Activated CD4-positive, CD25-positive, alpha-beta regulatory T cell treated with anti-CD3 and anti-CD28 coated beads, Interleukin-2, amount 50 U/mL, for 24 hours (primary cell): Measurements from ENCODE around the gene FECH.
"Not testable (repeated sequence)": the region's sequence is repeated elsewhere in the genome, so short reads cannot be mapped to it uniquely, and the experiment has no call there.

Source experiments
- ATAC-seq, 2 donors: fragments of 150-1000 bp; cut with Tn5 transposase; one replicate each; pipeline ENCODE4 v1.10.0; 2021; ENCODE audit warnings: mild to moderate bottlenecking in 1 of 2, moderate library complexity in 1 of 2

Gene FECH, protein sequence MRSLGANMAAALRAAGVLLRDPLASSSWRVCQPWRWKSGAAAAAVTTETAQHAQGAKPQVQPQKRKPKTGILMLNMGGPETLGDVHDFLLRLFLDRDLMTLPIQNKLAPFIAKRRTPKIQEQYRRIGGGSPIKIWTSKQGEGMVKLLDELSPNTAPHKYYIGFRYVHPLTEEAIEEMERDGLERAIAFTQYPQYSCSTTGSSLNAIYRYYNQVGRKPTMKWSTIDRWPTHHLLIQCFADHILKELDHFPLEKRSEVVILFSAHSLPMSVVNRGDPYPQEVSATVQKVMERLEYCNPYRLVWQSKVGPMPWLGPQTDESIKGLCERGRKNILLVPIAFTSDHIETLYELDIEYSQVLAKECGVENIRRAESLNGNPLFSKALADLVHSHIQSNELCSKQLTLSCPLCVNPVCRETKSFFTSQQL

DNA sequence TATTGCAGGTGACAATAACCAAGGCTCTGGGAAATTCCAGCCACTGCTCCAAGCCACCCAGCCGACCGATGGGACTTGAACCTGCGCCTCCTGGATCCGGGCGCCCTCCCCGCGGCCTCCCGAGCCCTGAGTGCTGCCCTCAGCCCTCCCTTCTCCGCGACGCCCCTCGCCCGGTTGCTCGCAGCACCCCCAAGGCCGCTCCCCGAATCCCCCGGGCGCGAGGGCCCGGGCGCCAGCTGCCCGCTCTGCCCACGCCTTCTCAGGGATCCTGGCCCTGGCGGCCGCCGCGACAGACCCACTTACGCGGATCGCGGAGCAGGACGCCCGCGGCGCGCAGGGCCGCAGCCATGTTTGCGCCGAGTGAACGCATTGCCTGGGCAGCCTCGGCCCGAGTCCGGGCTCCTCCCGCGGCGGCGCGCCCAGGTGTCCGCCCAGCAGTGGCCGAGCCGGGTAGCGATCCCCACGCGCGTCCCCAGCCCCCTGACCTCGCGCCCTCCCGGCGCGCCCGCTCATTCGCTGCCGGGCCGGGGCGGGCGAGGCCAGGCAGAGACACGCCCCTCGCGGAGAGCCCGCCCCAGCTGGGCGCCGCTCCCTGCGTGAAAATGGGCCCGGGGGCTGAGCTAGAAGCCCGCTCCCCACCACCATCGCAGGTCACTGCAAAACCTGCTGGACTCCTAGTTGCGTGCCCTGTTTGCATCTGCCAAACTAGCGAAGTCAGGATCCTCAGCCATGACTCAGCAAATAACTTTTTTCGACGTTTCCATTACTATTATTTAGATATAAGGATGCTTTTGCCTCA lies at the start of gene FECH:
FECH (minus strand) TSS at position 452 of the 799 bp plus-strand sequence; CDS start at position 370, 82 bp downstream.
- ATAC-seq = peak; percentile 94

DNA sequence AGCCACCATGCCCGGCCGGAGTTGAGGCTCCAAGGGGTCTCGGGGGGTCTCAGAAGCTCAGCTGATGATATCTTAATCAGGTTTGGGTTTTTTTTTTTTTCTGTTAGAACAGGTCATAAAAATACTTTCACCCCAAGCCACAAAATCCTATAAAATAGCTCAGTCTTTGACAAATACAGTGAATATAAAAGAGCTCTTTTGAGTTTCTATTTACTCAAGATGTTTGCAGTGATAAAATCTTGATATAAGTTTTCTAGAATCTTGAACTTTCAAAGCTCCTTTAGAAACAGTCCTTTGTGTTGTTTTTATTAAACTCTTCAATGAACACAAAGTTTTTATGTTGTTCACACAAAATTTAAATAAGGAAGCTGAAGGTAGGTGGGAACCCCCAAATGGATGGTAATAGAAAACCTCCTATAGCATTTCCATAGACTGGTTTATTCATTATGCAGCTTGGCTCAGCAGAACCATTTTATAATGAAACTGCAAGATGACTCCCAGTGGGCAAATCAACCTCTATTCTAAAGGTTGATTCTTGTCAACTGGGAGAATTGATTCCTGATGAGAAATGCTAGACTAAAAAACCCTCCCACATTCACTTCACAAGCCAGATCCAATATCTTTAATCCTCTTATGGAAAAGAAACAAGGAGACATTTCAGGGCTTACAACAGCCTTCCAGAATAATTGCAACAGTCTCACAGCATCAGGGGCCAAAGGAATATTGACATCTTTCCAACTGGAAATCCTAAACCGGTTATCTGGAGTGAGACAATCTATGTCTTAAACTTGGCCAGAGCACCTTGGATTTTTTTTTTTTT lies 48.7 kb upstream of the FECH start:
- no peak for ATAC-seq

DNA sequence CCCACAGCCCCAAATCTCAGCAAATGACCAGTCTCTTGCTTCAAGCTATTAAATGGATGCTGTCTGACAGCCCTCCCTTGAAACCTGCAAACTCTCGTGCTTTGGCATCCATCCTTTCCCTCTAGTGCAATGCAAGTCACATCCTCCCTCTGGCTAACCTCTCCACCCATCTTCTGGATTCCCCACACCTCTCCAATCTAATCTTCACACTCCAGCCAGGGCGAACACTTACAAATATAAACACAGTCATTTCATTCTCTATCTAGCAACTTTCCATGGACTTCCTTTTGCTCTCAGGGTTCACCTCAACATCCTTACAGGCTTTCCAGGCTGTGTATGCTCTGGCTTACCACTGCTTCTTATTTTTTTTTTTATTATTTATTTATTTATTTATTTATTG lies 45.2 kb upstream of the FECH start:
- ATAC-seq = no peak

DNA sequence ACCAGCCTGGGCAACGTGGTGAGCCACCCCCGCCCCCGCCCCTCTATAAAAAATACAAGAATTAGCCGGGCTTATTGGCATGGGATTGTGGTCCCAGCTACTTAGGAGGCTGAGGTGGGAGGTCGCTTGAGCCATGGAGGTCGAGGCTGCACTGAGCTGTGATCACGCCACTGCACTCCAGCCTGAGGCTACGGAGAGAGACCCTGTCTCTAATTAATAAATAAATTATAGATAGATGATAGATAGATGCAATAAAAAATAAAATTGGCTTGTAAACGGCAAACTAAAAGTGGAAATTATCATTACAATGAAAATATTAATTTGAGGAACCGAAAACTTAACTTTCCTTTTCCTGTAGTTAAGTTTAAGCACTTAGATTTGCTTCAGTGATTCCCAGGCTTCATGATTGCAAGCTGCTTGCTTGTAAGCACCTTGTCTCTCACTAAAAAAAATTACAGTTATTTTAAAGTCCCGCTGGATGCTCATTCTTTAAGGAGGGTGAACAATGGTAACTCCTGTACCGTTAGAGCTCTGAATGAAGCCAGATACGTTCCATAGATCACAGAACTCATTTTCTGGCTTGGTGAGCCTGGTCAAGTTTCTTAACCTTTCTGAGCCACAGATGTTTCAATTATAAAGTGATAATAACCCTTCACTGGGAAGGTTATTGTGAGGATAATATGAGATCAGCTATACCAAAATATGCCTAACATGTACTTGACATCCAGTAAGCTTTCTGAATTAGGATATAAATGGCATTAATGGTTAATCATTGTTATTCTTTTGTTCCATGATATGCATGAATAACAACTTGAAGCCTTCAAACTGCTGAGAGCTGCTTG lies 44.5 kb upstream of the FECH start:
- no peak for ATAC-seq

DNA sequence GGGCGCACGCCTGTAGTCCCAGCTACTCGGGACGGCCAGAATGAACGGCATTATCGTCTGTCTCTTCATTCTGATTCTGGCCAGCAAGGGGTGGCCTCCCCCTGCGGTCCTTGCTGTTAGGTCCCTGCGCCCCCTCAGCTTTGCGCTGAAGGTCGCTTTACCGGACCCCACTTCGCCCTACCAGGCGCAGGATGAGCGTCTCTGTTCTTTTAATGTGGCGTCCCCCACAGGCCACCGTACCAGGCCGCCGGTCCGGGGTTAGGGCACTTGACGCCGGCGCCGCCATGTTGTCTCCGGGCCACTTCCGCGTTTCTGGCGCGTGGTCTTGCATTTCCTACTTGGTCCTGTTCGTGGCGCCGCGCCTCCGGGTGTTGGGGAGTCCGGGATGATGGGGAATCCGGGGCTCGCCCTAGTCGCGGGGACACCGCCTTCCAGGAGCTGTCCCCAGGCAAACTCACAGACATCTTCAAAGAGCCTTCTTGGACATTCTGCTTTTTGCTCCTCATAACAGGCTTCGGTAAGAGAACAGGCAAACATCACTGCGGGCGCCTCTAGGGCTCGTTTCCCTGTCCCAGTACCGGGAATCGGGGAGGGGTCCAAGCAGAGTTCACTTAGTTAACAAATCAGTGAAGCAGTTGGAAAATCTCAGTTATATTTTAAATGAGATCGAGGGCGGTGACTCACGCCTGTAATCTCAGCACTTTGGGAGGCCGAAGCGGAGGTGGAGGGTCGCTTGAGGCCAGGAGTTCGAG lies 43.7 kb upstream of the FECH start:
- peak; percentile 96 for ATAC-seq

DNA sequence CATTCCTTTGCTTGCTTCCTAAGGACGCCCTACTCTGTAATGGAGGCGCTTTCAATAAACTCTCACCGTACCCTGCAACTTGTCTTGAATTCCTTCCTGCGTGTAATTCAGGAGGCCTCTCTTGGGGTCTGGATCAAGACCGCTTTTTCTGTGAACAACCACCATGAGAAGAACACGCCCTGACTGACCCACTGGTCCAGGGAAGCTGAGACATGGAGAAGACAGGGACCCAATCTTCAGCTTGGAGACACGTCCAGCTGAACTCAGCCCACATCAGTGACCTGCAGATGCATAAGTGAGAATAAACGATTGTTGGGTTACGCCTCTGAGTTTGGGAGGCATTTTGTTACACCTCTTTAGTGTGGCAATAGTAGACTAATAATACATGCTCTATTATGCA lies 42.9 kb upstream of the FECH start:
- ATAC-seq = no peak

DNA sequence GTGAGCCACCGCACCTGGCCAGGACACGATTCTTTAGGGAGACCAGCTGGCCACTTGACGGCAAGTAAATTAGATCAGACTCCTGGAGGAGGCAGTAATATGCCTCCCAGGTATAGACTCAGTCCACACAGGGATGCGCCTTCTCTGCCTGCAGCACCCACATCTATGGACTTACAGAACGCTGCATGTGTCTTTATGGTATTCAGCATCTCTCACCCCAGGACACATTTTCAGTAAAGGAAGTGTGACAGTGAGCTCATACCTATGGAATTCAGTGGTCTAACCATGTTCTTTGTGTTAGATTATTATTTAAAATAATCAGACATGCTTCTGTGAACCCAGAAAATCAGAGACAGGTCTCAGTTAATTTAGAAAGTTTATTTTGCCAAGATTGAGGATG lies 41.0 kb upstream of the FECH start:
- no peak for ATAC-seq

DNA sequence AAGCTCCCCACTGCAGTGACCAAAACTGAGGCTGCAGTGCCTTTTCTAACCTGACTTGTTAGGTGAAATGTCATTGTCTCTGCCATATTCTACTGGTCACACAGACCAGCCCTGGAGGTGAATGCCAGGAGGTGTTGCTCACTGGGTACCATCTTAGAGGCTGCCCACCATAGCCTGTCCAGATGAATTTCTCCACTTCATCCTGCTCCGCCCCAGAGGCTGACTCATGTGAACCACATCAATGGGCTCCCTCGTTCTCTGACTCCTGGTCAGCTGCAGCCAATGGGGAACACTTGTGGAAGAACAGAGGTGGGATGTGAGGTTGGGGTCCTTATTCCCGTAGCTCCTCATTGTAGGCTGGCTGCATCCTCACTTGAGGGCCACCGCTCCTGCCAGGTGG lies 38.5 kb upstream of the FECH start:
- no peak for ATAC-seq

DNA sequence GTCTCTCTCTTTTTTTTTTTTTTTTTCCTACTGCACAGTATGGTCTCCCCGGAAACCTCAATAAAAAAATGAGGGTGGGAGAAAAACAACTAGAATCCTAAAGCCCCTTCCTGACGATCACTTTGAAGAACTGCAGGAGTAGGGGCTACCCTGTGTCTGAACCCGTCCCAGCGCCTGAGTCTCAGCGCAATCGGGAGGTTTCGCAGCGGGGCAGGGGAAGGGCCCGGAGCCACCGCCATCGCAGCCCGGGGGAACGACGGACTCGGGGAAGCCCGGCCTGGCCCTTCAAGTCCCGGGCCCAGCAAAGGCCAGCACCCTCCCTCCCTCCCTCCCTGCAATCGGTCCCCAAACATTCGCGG lies 34.7 kb upstream of the FECH start:
- ATAC-seq = peak; percentile 5 to 7

DNA sequence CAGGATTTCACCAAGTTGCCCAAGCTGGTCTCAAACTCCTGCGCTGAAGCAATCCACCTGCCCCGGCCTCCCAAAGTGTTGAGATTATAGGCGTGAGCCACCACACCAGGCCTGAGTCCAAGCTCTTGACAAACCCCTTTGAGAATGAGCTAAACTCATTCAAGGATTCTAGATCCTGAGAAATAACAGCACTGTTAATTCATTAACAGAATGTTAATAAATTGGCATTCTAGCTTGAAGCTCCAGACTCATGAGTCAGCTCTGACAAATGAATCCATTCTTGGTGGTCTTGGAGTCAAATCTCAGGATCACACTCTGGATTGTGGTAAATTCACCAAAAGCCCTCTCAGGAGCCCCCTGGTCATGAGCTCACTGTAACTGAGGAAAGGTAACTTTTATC lies 33.4 kb upstream of the FECH start:
- no peak for ATAC-seq

DNA sequence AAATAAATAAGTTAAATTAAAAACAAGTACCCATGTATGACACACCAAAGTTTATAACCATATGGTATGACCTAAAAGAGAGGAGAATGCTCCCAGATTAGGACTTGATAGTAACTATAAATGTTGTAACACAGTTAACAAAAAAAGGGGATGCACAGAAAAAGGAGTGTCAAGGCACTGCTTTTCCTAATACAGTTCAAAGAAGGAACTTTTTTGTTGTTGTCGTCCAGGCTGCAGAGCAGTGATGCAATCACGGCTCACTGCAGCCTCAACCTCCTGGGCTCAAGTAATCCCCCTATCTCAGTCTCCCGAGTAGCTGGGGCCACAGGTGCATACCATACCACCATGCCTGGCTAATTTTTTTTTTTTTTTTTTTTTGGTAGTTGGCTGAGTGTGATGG lies 32.4 kb upstream of the FECH start:
- no peak for ATAC-seq

DNA sequence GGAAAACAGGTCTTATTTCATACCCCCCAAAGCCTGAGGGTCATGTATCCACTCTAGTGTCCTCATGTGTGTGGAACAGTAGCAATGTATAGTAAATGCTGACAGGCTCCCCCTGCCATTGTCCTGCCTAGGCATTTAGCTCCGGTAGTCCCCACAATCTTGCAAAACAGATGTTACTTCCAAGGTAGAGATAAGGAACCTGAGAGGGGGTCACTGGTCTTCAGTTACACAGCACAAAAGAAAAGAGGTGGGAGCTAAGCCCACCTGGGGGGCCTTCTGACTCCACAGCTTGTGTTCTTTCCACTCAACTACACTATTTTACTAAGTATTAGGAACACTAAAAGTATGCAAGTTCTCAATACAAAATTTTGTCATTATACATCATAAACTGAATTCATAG lies 17.4 kb upstream of the FECH start:
- no peak for ATAC-seq

DNA sequence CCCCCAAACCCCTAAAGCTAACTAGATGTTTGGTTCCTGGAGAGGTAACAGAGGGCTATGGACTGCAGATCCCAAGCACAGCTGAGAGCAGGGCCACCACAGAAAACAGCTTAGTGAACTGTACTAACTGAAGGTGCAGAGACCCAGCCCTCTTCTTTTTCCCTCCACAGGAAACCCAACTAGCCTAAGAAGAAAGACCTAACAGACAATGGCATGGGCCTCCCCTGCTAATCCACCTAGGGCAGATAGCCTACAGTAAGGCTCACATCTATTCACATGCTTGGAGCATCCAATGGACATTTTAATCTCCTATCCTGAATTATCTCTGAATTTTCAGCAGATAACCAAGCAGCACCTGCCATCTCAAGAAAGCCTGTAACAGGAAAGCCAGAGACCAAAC lies 8.8 kb upstream of the FECH start:
- no peak for ATAC-seq

DNA sequence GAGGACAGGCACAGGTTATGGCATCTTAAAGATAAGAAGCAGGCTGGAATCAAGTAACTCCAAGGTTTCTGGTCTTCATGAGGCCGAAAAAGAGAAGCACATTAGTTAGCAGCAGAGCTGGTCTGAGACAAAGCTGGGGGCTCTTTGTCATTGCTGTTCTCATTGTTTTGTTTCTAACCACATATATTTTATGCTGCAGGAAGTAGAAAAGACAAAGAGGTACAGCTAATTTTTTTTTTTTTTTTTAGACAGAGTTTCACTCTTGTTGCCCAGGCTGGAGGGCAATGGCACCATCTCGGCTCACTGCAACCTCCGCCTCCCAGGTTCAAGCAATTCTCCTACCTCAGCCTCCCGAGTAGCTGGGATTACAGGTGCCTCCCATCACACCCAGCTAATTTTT lies 6.2 kb upstream of the FECH start:
- ATAC-seq = not testable (repeated sequence)

DNA sequence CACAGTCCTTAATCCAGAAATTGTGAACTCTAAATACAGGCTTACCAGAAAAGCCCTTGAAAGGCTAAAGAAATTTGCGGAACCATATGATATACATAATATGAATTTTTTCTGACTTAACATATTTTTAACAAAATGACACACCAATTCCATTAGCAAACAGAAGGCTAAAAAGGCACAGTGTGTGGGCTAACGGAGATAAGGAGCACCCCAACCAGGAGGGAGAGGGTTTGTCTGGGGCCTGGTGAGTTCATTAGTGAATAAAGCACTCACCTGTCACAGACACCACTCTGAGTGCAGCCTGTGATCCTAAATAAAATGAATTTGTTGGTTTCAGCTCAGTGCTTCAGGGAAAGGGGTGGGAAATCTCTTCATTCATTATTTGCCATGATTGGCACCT lies 2.7 kb upstream of the FECH start:
- ATAC-seq = no peak

DNA sequence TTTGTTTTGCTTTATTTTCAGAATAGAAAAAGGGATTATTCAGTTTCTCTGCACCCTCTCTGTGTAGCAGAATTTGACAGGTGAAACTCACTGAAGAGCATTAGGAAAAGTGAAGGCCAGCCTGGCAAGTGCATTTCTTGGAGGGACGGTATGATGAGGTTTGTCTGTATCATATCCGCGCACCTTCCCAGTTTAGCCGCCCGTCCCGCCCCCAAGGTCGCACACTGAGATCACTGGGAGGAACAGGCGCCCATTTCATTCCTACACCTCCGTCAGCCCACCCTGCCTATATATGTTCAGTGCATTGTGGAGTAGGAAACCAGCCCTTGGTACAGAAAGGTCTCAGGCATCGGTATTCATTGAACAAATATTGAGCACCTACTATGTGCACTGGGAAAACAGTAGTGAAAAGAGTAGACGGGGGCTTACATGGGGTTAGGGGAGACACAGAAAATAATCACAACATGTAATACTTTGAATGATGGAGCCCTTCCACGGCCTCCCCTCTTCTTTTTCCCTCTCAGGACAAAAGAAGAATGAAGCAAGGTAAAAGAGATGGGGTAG lies 678 bp upstream of the FECH start:
- ATAC-seq = no peak

DNA sequence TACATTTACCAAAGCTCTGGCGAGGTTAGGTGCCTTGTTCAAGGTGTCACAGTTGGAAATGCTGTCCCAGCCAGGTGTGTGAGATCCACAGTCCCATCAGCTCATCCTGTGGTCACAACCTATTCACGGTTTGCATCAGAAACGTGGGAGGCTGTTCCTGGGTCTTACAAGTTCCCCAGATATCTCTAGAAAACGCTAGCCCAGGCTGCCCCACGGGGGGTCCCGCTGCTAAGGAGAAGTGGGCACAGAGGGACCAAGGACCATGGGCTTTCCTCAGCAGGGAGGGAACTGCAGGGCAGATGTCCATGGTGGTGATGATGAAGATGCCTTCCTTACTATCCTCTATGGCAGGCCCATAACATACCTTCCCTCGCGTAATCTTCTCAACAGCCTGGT lies 649 bp downstream of the FECH start:
- ATAC-seq = peak in 1 of 2 donors; percentile 1

DNA sequence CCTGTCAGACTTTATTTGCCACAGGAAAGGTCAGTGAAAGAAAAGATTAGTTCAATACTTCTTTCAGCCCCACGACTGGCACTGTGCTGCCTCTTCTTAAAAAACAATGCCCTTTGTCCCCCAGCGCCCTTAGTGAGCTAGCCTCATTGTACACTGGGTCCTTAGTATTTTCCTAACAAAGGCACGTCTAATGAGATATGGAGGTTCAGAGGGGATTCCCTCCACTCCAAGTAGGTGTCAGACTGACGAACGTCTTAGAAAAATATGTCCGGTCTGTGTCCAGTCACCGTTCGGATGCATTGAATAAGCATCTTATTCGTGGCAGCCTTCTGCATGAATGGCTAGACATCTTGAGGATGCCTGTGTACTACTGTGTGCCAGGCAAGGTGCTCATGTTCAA lies 1.1 kb downstream of the FECH start:
- ATAC-seq = no peak

DNA sequence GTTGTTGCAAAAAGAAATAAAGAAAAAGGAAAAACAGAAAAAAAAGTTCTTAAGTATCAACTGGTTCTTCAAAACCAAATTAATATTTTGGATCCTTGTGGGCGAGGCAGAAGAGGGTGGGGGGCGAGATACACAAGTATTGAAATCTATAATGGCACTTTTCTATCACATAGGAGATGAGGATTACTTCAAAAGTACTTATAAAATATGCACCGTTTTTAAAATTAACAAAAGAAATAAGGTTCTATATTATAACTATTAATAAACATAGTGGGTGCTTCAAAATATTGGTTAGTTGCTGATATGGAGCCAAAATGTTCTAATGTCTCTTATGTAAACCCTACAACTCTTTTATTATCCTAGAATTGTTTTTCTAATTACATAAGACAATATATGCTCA lies 2.1 kb downstream of the FECH start:
- ATAC-seq = no peak

DNA sequence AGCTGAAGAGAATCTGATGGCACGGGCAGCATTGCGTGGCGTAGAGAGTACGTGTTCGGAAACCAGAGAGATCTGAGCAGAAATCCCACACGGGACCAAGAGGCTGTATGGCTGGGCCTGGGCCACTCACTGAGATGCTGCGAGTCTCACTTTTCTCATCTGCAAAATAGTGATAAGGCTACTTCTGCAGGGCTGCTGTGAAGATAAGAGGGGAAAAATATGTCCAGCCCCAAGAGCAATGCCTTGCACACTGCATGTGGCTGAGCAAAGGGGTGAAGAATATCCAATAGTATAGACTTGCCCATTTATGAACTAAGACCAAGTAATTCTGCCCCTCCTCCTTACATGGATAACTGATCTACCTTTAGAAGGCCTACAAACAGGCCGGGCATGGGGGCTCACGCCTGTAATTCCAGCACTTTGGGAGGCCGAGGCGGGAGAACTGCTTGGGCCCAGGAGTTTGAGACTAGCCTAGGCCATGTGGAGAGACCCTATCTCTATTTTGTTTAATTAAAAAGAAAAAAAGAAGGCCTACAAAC lies 3.1 kb downstream of the FECH start:
- no peak for ATAC-seq
